ENCODE measurements around the gene SATB2. TPM values are rescaled to one million over a fixed set of nuclear protein-coding genes. Genes with fewer than 3 reads are reported as not detected.

SATB2 gene
- polyA plus RNA-seq, 1 donor from 2014 or later: 0.21 TPM

- TF ChIP-seq EP300 (conservative IDR thresholded peaks at IDR 0.05; ENCODE audit: poor library complexity, severe bottlenecking): no peak
- no peak for TF ChIP-seq CTCF (IDR thresholded peaks at IDR 0.05; ENCODE audit: poor library complexity, severe bottlenecking)
- TF ChIP-seq MXI1 (conservative IDR thresholded peaks at IDR 0.05; ENCODE audit: poor library complexity, severe bottlenecking): no peak
- no peak for TF ChIP-seq SMC3 (conservative IDR thresholded peaks at IDR 0.05; ENCODE audit: poor library complexity)
- TF ChIP-seq TAF1 (IDR thresholded peaks at IDR 0.05; ENCODE audit: low read depth): no peak
- TF ChIP-seq RAD21 (conservative IDR thresholded peaks at IDR 0.05): no peak
- TF ChIP-seq EZH2 (IDR thresholded peaks at IDR 0.05; ENCODE audit: borderline replicate concordance, insufficient read depth, low read length, poor library complexity, severe bottlenecking): no peak
- TF ChIP-seq REST (IDR thresholded peaks at IDR 0.05; ENCODE audit: borderline replicate concordance): no peak
- no peak for TF ChIP-seq POLR2AphosphoS5 (IDR thresholded peaks at IDR 0.05)
- no peak overlapping the region for H3K9ac ChIP-seq (ENCODE audit: low read length)
- no peak overlapping the region for H2AFZ ChIP-seq (ENCODE audit: low read depth, low read length)
- no peaks in the 10 kb centered on the region for H3K9me2 ChIP-seq (ENCODE audit: insufficient read depth, low read length)
- no peak overlapping the region for H3K27ac ChIP-seq (ENCODE audit: low read length)
- H3F3A ChIP-seq (ENCODE audit: insufficient read depth, low read length, poor library complexity, severe bottlenecking): no peaks in the 10 kb centered on the region
- no peaks in the 10 kb centered on the region for H3K9me3 ChIP-seq (ENCODE audit: low read length)
- H3K4me3 ChIP-seq (ENCODE audit: low read length): no peak overlapping the region
- H3K4me2 ChIP-seq (ENCODE audit: low read length): no peak overlapping the region
- no peaks in the 10 kb centered on the region for H3K79me2 ChIP-seq (replicated peaks; ENCODE audit: insufficient read depth, low read length)
- no peaks in the 10 kb centered on the region for H3K36me3 ChIP-seq (ENCODE audit: insufficient read depth, low read length)
- H3K27me3 ChIP-seq (ENCODE audit: insufficient read depth, low read depth, low read length): no peaks in the 10 kb centered on the region
- H4K20me1 ChIP-seq (ENCODE audit: insufficient read depth): no peaks in the 10 kb centered on the region
Measured at GRCh38 chr2:199335502-199335901, 122.2 kb downstream of the SATB2 start.

- Histone ChIP-seq H3K9me2 (ENCODE audit: insufficient read depth, low read length) (no peaks in the 10 kb centered on the region), H2AFZ (ENCODE audit: low read depth, low read length) (no peak overlapping the region), H3K9me3 (ENCODE audit: low read length) (no peaks in the 10 kb centered on the region), H3K36me3 (ENCODE audit: insufficient read depth, low read length) (no peaks in the 10 kb centered on the region), H4K20me1 (ENCODE audit: insufficient read depth) (no peaks in the 10 kb centered on the region), H3K27ac (ENCODE audit: low read length) (no peak overlapping the region), H3F3A (ENCODE audit: insufficient read depth, low read length, poor library complexity, severe bottlenecking) (no peaks in the 10 kb centered on the region), H3K79me2 (replicated peaks; ENCODE audit: insufficient read depth, low read length) (no peaks in the 10 kb centered on the region), H3K4me2 (ENCODE audit: low read length) (no peak overlapping the region), H3K9ac (ENCODE audit: low read length) (no peak overlapping the region), H3K4me3 (ENCODE audit: low read length) (no peak overlapping the region), H3K27me3 (ENCODE audit: insufficient read depth, low read depth, low read length) (no peaks in the 10 kb centered on the region)
- TF ChIP-seq MXI1 (conservative IDR thresholded peaks at IDR 0.05; ENCODE audit: poor library complexity, severe bottlenecking) (no peak), EP300 (conservative IDR thresholded peaks at IDR 0.05; ENCODE audit: poor library complexity, severe bottlenecking) (no peak), CTCF (IDR thresholded peaks at IDR 0.05; ENCODE audit: poor library complexity, severe bottlenecking) (no peak), RAD21 (conservative IDR thresholded peaks at IDR 0.05) (no peak), POLR2AphosphoS5 (IDR thresholded peaks at IDR 0.05) (no peak), EZH2 (IDR thresholded peaks at IDR 0.05; ENCODE audit: borderline replicate concordance, insufficient read depth, low read length, poor library complexity, severe bottlenecking) (no peak), SMC3 (conservative IDR thresholded peaks at IDR 0.05; ENCODE audit: poor library complexity) (no peak), REST (IDR thresholded peaks at IDR 0.05; ENCODE audit: borderline replicate concordance) (no peak), TAF1 (IDR thresholded peaks at IDR 0.05; ENCODE audit: low read depth) (no peak)
Measured at GRCh38 chr2:199329466-199329865, 128.3 kb downstream of the SATB2 start.
